Measurements from ENCODE around the gene GPR35. TPM values are rescaled to one million over a fixed set of nuclear protein-coding genes. Genes with fewer than 3 reads are reported as not detected.

GPR35 gene
- total RNA-seq, 1 donor from 2014 or later: 5.4 TPM

DNA sequence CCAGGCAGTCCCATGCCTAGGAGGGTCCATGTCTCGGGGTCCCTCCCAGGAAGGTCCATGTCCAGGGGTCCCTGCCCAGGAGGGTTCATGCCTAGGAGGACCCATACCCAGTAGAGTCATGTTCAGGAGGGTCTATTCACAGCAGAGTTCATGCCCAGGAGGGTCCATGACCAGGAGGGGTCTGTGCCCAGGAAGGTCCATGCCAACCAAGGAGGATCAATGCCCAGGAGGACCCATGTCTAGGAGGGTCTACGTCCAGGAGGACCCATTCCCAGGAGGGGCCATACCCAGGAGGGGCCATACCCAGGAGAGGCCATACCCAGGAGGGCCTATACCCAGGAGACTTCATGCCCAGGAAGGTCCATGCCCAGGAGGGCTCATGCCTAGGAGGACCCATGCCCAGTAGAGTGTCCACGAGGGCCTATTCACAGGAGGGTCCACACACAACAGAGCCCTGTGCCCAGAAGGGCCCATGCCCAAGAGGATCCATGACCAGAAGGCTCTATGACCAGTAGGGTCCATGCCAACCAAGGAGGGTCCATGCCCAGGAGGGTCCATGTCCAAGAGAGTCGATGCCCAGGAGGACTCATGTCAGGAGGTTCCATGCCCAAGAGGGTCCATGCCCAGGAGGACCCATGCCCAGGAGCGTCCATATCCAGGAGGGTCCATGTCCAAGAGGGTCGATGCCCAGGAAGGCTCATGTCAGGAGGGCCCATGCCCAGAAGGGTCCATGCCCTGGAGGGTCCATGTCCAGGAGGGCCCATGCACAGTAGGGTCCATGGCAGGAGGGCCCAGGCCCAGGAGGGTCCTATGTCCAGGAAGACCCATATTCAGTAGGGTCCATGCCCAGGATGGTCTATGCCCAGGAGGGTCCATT lies 10.1 kb downstream of the GPR35 start:
- no peak overlapping the region for H3K4me3 Mint-ChIP-seq
- no peaks in the 10 kb centered on the region for H3K4me1 Mint-ChIP-seq
- TF ChIP-seq, protein P1, sequence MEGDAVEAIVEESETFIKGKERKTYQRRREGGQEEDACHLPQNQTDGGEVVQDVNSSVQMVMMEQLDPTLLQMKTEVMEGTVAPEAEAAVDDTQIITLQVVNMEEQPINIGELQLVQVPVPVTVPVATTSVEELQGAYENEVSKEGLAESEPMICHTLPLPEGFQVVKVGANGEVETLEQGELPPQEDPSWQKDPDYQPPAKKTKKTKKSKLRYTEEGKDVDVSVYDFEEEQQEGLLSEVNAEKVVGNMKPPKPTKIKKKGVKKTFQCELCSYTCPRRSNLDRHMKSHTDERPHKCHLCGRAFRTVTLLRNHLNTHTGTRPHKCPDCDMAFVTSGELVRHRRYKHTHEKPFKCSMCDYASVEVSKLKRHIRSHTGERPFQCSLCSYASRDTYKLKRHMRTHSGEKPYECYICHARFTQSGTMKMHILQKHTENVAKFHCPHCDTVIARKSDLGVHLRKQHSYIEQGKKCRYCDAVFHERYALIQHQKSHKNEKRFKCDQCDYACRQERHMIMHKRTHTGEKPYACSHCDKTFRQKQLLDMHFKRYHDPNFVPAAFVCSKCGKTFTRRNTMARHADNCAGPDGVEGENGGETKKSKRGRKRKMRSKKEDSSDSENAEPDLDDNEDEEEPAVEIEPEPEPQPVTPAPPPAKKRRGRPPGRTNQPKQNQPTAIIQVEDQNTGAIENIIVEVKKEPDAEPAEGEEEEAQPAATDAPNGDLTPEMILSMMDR (IDR thresholded peaks at IDR 0.05; ENCODE audit: unreplicated experiment): no peak
- H3K27ac Mint-ChIP-seq: no peak overlapping the region
- H3K9me3 Mint-ChIP-seq: peaks cover 19% of the 10 kb centered on the region
- peaks cover 4% of the 10 kb centered on the region for H3K36me3 Mint-ChIP-seq
- no peak for DNase-seq (ENCODE audit: low spot score in 2 of 2, unreplicated experiment in 2 of 2)
- H3K27me3 Mint-ChIP-seq (ENCODE audit: low read depth): peaks cover 30% of the 10 kb centered on the region

DNA sequence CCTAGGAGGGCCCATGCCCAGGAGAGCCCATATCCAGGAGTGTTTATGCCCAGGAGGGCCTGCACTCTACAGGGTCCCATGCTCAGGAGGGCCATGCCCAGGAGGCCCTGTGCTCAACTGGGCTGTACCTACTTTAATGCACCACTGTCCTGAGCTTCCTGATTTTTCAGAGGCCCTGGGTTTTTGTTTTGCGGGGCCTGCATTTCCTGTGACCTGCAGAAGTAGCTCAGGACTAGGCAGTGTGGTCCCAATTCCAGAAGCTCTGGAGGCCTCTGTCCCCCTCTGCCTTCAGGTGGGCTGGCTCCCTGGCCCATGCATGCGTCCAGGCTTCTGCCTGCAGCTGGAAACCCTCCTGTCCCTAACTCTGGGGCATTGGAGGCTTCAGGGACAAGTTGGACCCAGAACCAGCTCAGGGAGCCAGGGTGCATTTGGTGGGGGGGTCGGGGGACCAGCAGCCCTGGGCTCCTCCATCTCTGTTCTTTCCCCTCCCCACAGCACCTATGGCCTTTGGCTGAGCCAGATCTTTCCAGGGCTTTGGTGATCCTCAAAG lies 10.8 kb downstream of the GPR35 start:
- Mint-ChIP-seq H3K27ac (no peak overlapping the region), H3K9me3 (peaks cover 19% of the 10 kb centered on the region), H3K4me3 (no peak overlapping the region), H3K36me3 (peaks cover 4% of the 10 kb centered on the region), H3K27me3 (ENCODE audit: low read depth) (peaks cover 33% of the 10 kb centered on the region), H3K4me1 (no peaks in the 10 kb centered on the region)
- DNase-seq (ENCODE audit: low spot score in 2 of 2, unreplicated experiment in 2 of 2): no peak
- TF ChIP-seq, protein P1 (IDR thresholded peaks at IDR 0.05; ENCODE audit: unreplicated experiment): no peak

DNA sequence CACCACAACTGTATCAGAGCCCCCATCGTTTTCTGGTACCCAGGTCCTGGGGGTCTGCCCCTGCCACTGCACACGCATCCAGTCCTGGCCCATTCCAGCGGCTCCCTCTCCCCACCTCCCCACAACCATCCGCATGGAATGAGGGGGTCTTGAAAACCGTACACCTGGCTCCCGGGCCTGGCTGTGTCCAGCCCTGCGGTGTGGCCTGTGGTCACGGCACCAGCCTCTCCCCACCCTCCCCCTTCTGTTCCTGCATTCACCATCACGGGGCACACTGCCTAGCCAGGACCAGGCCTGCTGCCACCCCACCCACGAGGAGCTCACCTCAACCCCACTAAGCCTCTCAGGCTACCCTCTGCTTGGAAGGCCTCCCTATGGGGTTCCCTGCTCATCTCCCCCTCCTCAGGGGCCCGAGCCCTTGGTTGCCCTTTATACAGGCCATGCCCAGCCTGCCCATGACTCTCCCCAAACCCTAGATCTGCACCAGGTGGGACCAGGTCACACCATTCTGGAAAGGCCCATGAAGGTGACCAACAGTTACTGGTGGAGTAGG lies 11.4 kb downstream of the GPR35 start:
- H3K36me3 Mint-ChIP-seq: peaks cover 4% of the 10 kb centered on the region
- H3K27ac Mint-ChIP-seq: no peak overlapping the region
- DNase-seq (ENCODE audit: low spot score in 2 of 2, unreplicated experiment in 2 of 2): no peak
- TF ChIP-seq, protein P1 (IDR thresholded peaks at IDR 0.05; ENCODE audit: unreplicated experiment): no peak
- H3K9me3 Mint-ChIP-seq: peaks cover 19% of the 10 kb centered on the region
- no peaks in the 10 kb centered on the region for H3K4me1 Mint-ChIP-seq
- peaks cover 34% of the 10 kb centered on the region for H3K27me3 Mint-ChIP-seq (ENCODE audit: low read depth)
- no peak overlapping the region for H3K4me3 Mint-ChIP-seq

DNA sequence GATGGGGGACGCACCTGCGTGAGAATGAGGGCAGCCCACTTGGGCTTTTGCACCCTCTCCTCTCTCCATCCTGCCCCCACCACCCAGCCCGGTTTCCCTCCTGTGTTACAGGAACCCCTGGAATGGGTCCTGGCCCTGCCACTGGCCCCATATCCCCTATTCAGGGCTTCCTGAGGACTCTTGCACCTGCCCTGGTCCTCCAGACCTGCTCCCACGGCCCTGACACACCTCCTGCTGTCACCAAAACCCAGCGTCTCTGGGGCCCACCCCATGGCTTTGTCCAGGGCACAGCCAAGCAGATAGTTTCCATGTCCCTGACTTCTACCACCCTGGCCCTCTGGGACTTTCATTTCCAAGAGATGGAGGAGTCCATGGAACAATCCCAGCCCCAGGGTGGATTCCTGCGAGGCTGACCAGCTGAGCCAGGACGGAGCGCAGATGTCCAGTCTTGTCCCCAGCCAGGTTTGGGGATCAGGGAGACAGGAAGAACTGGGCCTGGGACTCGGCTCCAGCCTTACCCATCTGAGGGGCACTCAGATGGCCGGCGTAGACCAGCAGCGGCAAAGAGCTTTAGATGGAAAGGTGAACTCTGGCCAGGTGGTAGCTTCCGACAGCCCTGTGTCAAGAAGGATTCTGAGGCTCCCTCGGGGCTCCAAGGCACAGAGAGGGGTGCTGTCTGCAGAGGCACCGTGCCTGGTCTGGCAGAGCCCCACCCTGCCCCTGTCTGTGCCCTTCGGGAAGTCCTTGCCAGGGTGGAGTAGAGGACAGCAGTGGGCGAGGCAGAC lies 12.0 kb downstream of the GPR35 start:
- H3K4me3 Mint-ChIP-seq: no peak overlapping the region
- H3K36me3 Mint-ChIP-seq: peaks cover 4% of the 10 kb centered on the region
- DNase-seq (ENCODE audit: low spot score in 2 of 2, unreplicated experiment in 2 of 2): no peak
- H3K27ac Mint-ChIP-seq: no peak overlapping the region
- peaks cover 19% of the 10 kb centered on the region for H3K9me3 Mint-ChIP-seq
- no peaks in the 10 kb centered on the region for H3K4me1 Mint-ChIP-seq
- peaks cover 36% of the 10 kb centered on the region for H3K27me3 Mint-ChIP-seq (ENCODE audit: low read depth)
- TF ChIP-seq, protein P1 (IDR thresholded peaks at IDR 0.05; ENCODE audit: unreplicated experiment): no peak

DNA sequence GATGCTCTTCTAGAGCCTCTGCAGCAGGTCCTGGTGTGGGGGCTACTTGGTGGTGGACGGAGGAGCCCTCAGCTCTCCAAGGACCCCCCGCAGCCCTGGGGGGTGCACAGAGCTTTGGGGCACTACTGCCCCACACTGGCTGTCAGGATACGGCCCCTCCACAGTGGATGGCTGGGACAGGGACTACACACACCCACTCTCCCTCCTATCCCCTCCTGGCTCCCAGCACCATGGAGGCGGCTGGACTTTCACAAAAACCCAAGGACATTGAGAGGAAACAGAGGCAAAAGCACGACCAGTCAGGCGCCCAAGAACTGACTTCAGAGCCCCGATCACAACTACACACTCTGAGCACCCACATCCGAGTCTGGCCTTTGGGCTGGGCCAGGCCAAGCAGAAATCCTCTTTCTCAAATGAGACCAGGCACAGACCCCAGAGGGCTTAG lies 12.6 kb downstream of the GPR35 start:
- TF ChIP-seq, protein P1 (IDR thresholded peaks at IDR 0.05; ENCODE audit: unreplicated experiment): no peak
- Mint-ChIP-seq H3K27ac (no peak overlapping the region), H3K4me3 (no peak overlapping the region), H3K36me3 (peaks cover 4% of the 10 kb centered on the region), H3K4me1 (no peaks in the 10 kb centered on the region), H3K9me3 (peaks cover 18% of the 10 kb centered on the region), H3K27me3 (ENCODE audit: low read depth) (peaks cover 36% of the 10 kb centered on the region)
- no peak for DNase-seq (ENCODE audit: low spot score in 2 of 2, unreplicated experiment in 2 of 2)

Measured in mesothelial cell of epicardium (in vitro differentiated cells).